Stimulated activated CD4-positive, alpha-beta T cell treated with anti-CD3 and anti-CD28 coated beads, Interleukin-2, amount 100 ng/mL, for 4 hours (primary cell): ENCODE data around the gene SUSD4.
A peak's percentile ranks its signal among the peaks of the same experiment; 100 is the strongest.

ENCODE experiments used
- DNase-seq: peaks from one replicate; pipeline ENCODE4 v3.0.0-alpha.2; 2020; ENCODE audit warnings: low read depth

Gene SUSD4

GRCh38 chr1:223209992-223210787, 153.8 kb downstream of the SUSD4 start:
- no peak for DNase-seq

- DNase-seq: no peak
Measured at GRCh38 chr1:223209293-223209898, 154.6 kb downstream of the SUSD4 start.

- DNase-seq: no peak
Measured at GRCh38 chr1:223208164-223209076, 155.6 kb downstream of the SUSD4 start.

GRCh38 chr1:223207293-223208066, 156.5 kb downstream of the SUSD4 start:
- no peak for DNase-seq

GRCh38 chr1:223204424-223204823, 159.6 kb downstream of the SUSD4 start:
- DNase-seq: no peak

GRCh38 chr1:223203694-223204093, 160.3 kb downstream of the SUSD4 start:
- DNase-seq: no peak

GRCh38 chr1:223203034-223203408, 161.0 kb downstream of the SUSD4 start:
- no peak for DNase-seq

- no peak for DNase-seq
Measured at GRCh38 chr1:223202376-223203033, 161.5 kb downstream of the SUSD4 start.

GRCh38 chr1:223201967-223202366, 162.0 kb downstream of the SUSD4 start:
- DNase-seq: no peak

GRCh38 chr1:223200903-223201302, 163.1 kb downstream of the SUSD4 start:
- DNase-seq: no peak

GRCh38 chr1:223199094-223199647, 164.8 kb downstream of the SUSD4 start:
- no peak for DNase-seq

- no peak for DNase-seq
Measured at GRCh38 chr1:223198628-223198965, 165.4 kb downstream of the SUSD4 start.

- DNase-seq: no peak
Measured at GRCh38 chr1:223197923-223198627, 165.9 kb downstream of the SUSD4 start.

GRCh38 chr1:223189903-223190724, 173.9 kb downstream of the SUSD4 start:
- peak; percentile 47 for DNase-seq

- DNase-seq: no peak
Measured at GRCh38 chr1:223189525-223189902, 174.5 kb downstream of the SUSD4 start.

GRCh38 chr1:223188618-223189356, 175.2 kb downstream of the SUSD4 start:
- no peak for DNase-seq

- no peak for DNase-seq
Measured at GRCh38 chr1:223186800-223187199, 177.2 kb downstream of the SUSD4 start.

GRCh38 chr1:223183268-223183862, 180.6 kb downstream of the SUSD4 start:
- no peak for DNase-seq
